HG03025 (cell line): ENCODE measurements around the gene PLLP.

Source experiments
- ATAC-seq: cut with Tn5 transposase; IDR thresholded peaks from one replicate; pipeline ENCODE4 v1.9.1; 2021; ENCODE audit warnings: mild to moderate bottlenecking, moderate library complexity; ENCODE audit not compliant: unreplicated experiment, low FRiP score

PLLP gene, protein sequence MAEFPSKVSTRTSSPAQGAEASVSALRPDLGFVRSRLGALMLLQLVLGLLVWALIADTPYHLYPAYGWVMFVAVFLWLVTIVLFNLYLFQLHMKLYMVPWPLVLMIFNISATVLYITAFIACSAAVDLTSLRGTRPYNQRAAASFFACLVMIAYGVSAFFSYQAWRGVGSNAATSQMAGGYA

GRCh38 chr16:57284209-57284951 lies at the start of gene PLLP:
TSS of gene PLLP (minus strand) at chr16:57284672. CDS start at chr16:57284540, 132 bp downstream.
- no peak for ATAC-seq

DNA sequence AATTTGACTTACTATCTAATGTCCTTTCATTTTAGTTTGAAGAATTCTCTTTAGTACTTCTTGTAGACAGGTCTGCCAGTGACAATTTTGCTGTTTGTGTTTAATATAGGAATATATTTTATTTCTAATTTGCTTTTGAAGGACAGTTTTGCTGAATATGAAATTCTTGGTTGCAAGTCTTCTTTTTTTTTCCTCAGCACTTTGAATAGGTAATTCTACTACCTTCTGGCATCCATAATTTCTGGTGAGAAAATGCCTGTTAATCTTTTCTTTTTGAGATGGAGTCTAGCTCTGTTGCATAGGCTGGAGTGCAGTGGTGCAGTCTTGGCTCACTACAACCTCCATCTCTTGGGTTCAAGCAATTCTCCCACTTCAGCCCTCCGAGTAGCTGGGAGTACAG lies 48.9 kb upstream of the PLLP start:
- no peak for ATAC-seq

DNA sequence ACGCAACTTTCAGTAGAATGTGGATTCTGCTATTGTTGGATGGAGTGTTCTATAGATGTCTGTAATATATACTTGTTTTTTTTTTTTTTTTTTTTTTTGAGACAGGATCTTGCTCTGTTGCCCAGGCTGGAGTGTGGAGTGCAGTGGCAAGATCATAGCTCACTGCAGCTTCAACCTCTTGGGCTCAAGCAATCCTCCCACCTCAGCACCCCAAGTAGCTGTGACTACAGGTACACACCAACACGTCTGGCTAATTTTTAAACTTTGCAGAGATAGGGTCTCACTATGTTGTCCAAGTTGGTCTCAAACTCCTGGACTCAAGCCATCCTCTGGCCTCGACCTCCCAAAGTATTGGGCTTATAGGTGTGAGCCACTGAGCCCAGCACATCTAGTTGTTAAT lies 46.9 kb upstream of the PLLP start:
- ATAC-seq = no peak

DNA sequence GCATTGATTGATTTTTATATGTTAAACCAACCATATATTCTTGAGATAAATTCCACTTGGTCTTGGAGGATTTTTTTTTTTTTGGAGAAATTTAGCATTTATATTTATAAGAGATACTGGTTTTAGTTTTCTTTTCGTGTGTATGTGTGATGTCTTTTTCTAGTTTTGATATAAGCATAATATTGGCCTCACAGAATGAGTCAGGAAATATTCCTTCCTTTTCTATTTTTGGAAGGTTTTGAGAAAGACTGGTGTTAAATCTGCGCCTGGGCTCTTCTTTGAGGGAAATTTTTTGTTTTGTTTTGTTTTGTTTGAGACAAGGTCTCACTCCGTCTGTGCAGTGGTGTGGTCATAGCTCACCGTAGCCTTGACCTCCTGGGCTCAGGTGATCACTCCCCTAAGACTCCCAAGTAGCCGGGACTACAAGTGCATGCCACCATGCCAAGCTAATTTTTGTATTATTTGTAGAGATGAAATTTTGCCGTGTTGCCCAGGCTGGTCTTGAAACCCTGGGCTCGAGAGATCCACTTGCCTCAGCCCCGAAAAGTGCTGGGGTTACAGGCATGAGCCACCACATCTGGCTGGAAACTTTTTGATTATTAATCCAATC lies 45.4 kb upstream of the PLLP start:
- no peak for ATAC-seq

DNA sequence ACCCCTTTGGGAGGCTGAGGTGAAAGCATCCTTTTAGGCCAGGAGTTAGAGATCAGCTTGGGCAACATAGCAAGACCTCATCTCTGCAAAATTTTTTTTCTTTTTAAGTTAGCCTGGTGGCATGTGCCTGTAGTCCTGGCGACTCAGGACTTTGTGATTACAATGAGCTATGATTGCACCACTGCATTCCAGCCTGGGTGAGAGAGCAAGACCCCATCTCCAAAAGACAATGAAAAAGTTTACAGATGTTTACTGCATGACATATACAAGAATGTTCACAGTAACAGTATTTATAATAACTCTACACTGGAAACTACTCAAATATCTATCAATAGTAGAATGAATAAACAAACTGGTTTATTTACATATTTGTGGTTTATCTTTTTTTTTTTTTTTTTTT lies 41.0 kb upstream of the PLLP start:
- ATAC-seq = no peak

DNA sequence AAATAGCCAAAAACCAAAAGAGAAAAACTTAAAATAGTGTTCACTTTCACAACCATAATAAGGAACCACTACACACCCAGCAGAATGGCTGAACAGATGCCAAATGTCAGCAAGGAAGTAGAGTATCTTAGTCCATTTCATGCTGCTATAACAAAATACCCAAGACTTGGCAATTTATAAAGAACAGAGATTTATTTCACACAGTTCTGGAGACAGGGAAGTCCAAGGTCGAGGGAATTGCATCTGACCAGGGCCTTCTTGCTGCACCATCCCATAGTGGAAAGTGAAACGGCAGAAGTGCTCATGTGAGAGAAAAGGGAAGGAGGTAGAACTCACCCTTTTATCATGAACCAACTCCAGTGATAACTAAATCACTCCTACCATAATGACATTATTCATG lies 40.3 kb upstream of the PLLP start:
- ATAC-seq = no peak

DNA sequence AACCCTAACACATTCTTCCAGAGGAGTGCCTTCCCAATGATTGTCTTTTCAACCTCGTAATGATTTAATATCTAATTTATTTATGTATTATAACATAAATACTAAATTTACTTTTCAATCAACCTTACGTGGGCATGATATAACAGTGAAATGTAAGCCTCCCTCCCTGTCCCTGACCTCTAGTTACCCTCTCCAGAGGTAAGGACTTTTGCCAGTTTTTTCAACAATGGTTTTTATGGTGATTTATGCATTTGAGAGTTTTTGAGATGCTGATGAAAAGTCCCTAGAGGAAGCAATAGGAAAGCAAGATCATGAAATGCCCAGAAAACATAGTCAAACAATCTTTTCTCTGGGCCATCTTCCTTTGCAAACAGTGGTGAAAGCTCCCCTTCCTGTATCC lies 35.2 kb upstream of the PLLP start:
- no peak for ATAC-seq

GRCh38 chr16:57318240-57318970 lies 33.9 kb upstream of the PLLP start:
- ATAC-seq = no peak

GRCh38 chr16:57316390-57317017 lies 32.0 kb upstream of the PLLP start:
- no peak for ATAC-seq

- no peak for ATAC-seq
Observed at GRCh38 chr16:57315416-57315815, 30.9 kb upstream of the PLLP start.

GRCh38 chr16:57314161-57314785 lies 29.8 kb upstream of the PLLP start:
- ATAC-seq = no peak

DNA sequence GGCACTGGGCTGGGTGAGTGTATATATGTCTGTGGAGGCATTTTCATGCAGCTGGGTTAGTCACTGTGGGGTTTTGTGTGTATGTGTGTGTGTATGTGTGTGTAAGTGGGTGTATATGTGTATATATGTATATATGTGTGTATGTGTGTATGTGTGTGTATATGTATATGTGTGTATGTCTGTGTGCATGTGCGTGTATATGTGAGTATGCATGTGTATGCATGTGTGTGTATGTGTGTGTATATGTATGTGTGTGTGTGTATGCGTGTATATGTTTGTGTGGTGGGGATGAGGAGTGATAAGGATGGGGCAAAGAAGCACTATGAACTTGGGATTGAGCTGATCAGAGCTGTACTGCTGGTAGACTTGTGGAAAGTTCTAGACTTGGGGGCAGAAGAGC lies 29.0 kb upstream of the PLLP start:
- no peak for ATAC-seq

DNA sequence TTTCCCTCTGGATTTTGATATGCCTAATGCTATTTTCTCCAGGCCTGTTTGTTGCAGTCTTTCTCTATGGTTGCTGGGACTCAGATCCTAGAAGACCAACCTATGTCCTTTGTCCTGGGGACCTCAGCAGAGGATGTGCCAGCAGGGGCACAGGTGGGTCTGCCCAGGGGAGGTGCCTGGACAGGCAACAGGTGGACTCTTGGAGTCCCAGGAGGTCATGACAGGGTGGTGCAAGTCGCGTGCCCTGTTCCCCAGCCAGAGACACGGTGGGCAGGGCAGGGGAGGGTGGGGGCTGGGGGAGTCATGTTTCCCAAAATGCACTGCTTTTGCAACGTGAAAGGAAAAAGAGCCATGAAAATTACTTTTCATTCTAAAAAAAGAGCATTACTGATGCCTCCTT lies 26.3 kb upstream of the PLLP start:
- ATAC-seq = no peak

DNA sequence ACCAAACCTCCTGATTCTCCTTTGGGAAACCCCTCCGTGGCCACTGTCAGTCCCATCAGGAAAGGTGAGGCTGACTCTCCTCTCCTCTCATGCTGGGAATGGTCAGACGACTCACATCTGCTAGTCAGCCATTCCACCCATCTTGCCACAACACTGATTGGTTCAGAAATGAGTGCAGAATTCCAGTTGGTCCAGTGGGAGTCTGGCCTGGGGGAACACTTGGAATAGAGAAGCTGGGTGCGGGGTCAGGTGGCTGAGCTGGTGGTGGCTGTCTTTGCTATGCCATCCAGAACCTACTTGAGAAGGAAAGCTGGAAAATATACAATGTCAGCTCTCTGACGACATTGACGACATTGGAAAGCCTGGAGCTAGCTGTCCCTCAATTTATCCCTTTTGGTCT lies 23.6 kb upstream of the PLLP start:
- no peak for ATAC-seq

DNA sequence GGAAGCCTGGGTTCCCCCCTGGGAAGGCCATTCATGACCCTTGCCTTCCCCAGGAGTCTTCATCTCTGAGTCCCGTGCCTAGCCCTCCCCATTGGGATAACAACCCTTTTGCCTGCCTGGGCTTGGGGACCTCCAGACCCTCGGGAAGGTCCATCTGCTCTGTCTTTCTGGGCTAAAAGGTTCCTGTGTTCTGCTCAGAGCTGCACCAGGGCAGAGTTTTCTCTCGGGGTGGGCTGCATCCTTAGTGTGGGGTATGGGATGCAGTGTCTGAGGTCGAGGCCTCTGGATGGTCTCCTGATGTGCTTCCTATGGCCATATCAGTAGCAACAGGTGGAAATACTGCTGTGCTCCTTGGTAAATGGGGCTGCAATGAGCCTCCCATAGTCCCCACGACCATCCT lies 22.9 kb upstream of the PLLP start:
- no peak for ATAC-seq

DNA sequence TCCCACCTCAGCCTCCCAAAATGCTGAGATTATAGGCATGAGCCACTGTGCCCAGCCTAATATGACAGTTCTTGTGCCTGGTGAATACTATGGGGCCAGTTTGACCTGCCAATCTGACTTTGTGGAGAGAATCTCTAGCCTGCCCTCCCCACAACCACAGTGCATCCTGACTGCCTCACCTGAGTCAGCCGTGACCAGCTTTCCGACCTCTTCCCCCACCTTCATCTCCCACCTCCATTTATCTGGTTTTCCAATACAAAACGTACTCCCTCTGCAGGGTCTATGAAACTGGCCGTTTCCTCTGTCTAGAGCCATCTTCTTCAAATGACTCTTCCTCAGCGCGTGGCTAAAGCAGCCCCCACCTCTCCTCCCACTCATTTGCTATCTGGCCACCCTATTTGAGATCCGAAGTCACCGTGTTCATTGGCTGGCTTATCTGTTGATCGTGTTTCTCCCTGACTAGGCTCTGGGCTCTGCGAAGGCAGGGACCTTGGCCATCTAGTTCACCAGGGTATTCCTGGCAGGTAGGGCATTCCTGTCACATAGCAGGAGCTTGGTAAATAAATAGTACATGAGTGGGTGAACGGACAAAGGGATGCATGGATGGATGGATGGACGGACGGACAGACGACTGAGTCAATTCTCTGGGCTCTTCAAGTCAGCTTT lies 22.3 kb upstream of the PLLP start:
- no peak for ATAC-seq

DNA sequence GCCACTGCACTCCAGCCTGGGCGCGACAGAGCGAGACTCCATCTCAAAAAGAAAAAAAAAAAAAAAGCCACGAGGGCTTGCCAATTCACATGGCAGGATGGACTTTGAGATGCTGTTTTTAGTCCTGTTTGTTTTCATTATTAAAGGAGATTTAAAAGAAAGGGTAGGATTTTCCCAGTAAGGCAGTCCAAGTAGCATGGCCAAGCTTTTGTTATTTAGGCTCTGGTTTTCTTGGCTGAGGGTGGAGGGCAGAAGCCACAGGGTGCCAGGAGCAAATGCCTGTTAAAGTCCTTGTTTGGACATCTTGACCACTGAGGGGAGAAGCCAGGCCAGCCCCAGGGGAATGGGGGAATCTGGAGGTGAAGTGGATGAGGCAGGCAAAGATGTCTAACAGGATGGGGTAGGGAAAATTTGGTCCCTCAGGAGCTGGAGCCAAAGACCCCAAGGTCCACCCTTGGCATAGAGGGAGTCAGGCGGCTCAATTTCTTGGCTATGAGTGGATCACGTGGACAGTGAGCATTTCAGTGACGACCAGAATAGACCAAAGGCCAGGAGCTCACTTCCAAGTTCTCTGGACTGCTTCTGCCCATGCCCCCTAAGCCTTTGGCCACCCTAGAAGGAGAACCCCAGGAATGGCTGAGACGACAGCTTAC lies 20.8 kb upstream of the PLLP start:
- ATAC-seq = no peak

- ATAC-seq = no peak
Observed at GRCh38 chr16:57304169-57305061, 19.9 kb upstream of the PLLP start.

GRCh38 chr16:57303910-57304168 lies 19.4 kb upstream of the PLLP start:
- ATAC-seq = no peak
